ENCODE measurements around the gene GPR150.

GPR150 gene

DNA sequence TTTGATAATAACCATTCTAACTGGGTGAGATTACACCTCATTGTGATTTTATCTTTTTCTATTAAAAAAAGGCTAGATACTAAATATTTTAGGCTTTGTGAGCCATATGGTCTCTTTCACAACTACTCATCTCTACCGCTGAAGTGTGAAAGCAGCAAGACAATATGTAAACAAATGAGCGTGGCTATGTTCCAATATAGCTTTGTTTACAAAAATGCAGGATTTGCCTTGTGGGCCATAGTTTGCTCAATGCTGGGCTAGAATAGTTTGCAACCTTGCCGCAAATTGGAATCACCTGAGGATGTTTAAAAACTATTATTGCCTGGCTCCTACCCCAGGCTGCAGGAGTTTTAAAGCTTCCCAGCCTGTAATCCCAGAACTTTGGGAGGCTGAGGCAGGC lies 10.2 kb upstream of the GPR150 start:
- FAIRE-seq (no peak), DNase-seq (ENCODE audit: insufficient read length) (no peak)
- TF ChIP-seq POLR2A (IDR thresholded peaks at IDR 0.05; ENCODE audit: low read depth, low read length) (no peak), POLR2AphosphoS5 (IDR thresholded peaks at IDR 0.05; ENCODE audit: low read depth, low read length) (no peak), TAF1 (IDR thresholded peaks at IDR 0.05; ENCODE audit: borderline replicate concordance, low read depth, low read length) (no peak)

DNA sequence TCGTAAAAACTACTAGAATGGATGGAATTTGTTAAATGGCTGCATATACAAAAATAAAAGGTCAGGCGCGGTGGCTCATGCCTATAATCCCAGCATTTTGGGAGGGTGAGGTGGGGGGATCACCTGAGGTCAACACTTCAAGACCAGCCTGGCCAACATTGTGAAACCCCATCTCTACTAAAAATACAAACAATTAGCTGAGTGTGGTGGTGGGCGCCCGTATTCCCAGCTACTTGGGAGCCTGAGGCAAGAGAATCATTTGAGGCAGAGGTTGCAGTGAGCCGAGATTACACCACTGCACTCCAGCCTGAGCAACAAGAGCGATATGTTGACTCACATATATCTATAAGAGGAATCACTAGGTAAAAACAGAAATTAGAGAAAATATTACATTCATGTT lies 9.3 kb upstream of the GPR150 start:
- TF ChIP-seq TAF1 (IDR thresholded peaks at IDR 0.05; ENCODE audit: borderline replicate concordance, low read depth, low read length) = no peak
- TF ChIP-seq POLR2AphosphoS5 (IDR thresholded peaks at IDR 0.05; ENCODE audit: low read depth, low read length) = no peak
- TF ChIP-seq POLR2A (IDR thresholded peaks at IDR 0.05; ENCODE audit: low read depth, low read length) = no peak
- DNase-seq (ENCODE audit: insufficient read length) (no peak), FAIRE-seq (no peak)

DNA sequence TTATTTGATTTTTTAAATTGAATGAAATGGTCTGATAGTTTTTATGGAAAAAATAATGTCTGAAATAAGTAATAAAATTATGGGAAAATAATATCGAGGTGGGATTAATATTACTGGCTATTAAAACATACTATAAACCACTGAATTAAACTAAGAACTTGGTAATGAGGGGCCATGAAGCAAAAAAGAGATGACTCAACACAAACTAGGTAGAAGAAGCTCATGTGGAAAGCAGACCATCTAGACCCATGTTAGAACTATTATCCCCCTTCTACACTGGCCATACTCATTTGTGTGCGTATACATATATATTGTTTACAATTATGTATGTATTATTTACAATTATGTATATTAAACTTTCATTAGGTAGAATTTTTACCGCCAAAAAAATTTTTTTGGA lies 8.5 kb upstream of the GPR150 start:
- no peak for DNase-seq (ENCODE audit: insufficient read length)
- no peak for FAIRE-seq
- no peak for TF ChIP-seq POLR2A (IDR thresholded peaks at IDR 0.05; ENCODE audit: low read depth, low read length)

DNA sequence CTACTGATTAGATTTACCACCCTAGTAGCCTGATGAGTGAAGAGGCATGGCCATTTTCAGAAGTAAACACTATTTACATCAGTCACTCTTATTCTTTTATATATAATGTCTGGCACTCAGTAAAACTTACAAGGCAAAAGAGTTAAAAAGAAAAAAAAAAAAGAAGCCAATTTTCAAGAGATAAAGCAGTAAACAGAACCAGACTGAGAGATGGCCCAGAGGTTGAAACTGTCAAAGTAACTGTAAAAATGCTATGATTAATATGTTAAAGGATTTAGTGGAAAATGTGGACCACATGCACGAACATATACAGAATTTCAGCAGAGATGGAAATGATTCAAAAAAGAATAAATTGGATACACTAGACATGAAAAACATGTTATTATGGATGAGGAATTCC lies 6.4 kb upstream of the GPR150 start:
- no peak for FAIRE-seq
- no peak for TF ChIP-seq POLR2A (IDR thresholded peaks at IDR 0.05; ENCODE audit: low read depth, low read length)
- no peak for TF ChIP-seq TAF1 (IDR thresholded peaks at IDR 0.05; ENCODE audit: borderline replicate concordance, low read depth, low read length)
- no peak for TF ChIP-seq POLR2AphosphoS5 (IDR thresholded peaks at IDR 0.05; ENCODE audit: low read depth, low read length)
- DNase-seq (ENCODE audit: insufficient read length) = no peak

DNA sequence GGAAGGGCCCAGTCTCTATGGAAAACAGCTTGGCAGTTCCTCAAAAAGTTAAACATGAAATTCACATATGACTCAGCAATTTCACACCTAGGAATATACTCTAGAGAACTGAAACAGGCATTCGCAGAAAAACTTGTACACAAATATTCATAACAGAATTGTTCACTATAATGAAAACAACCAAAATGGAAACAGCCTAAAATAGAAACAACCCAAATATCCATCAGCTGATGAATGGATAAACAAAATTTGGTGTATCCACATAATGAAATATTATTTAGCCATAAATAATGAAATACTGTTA lies 4.8 kb upstream of the GPR150 start:
- no peak for DNase-seq (ENCODE audit: insufficient read length)
- TF ChIP-seq TAF1 (IDR thresholded peaks at IDR 0.05; ENCODE audit: borderline replicate concordance, low read depth, low read length) = no peak
- no peak for TF ChIP-seq POLR2A (IDR thresholded peaks at IDR 0.05; ENCODE audit: low read depth, low read length)
- no peak for TF ChIP-seq POLR2AphosphoS5 (IDR thresholded peaks at IDR 0.05; ENCODE audit: low read depth, low read length)
- FAIRE-seq = peak; percentile 62

DNA sequence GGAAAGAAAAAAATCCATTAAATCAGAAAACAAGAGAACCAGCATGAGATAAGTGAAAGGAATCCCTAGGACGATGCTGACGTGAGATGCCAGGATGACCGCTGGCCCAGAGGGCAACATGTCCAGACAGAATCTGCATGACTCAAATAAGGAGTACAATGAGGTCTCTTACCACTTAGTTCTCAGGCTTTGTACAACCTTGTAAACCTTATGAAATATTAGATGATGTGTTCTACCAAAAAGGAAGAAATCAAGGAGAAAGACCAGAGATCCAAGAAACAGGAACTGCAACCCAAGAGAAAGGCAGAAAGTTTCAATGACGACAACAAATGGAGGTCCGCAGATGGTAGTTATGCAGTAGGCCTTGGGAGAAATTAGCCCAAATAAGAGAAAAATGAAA lies 2.8 kb upstream of the GPR150 start:
- no peak for DNase-seq (ENCODE audit: insufficient read length)
- FAIRE-seq = no peak
- TF ChIP-seq TAF1 (IDR thresholded peaks at IDR 0.05; ENCODE audit: borderline replicate concordance, low read depth, low read length) (no peak), POLR2A (IDR thresholded peaks at IDR 0.05; ENCODE audit: low read depth, low read length) (no peak), POLR2AphosphoS5 (IDR thresholded peaks at IDR 0.05; ENCODE audit: low read depth, low read length) (no peak)

DNA sequence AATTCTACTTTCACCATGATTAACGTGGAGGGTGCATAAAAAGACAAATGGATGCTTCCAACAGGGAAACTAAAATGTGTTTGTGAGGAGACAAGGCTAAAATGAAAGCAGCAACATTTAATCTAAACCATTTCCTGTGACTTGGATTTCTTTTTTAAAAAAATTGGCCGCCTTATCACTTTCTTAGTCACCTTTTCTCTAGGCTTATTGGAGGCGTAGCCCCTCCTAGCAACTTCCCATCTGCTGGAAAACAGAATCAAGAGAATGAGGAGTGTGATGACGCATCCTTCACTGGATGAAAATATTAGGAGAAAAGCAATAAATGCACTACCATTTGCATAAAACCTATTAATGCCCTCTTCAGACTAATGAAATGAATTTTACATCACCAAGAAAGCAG lies 791 bp upstream of the GPR150 start:
- FAIRE-seq (no peak), DNase-seq (ENCODE audit: insufficient read length) (no peak)
- TF ChIP-seq POLR2AphosphoS5 (IDR thresholded peaks at IDR 0.05; ENCODE audit: low read depth, low read length) (no peak), POLR2A (IDR thresholded peaks at IDR 0.05; ENCODE audit: low read depth, low read length) (no peak), TAF1 (IDR thresholded peaks at IDR 0.05; ENCODE audit: borderline replicate concordance, low read depth, low read length) (no peak)

DNA sequence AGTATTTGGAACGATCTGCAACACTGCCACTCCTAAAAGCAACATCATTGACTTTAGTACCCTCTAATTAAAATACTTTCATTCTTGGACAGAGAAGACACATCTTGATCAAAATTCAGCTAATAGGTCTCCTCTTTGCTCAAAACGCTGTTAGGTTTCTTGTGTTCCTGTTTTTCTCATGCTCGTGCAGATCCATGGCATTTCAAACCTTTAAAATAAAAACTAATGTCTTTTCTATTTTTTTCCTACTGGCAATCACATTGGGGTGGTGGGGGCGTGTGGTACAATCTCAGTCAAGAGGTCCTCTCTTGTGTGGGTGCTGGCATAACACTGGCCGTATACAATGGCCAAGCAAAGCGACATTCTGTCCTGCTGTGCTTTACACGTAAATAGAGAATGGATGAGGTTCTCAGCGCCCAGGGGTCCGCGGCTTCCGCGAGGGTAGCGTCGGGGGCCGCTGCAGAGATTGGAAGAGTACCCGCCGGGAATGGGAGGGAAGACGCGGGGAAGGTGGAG lies 315 bp upstream of the GPR150 start:
- TF ChIP-seq POLR2A (IDR thresholded peaks at IDR 0.05; ENCODE audit: low read depth, low read length) (no peak), TAF1 (IDR thresholded peaks at IDR 0.05; ENCODE audit: borderline replicate concordance, low read depth, low read length) (no peak), POLR2AphosphoS5 (IDR thresholded peaks at IDR 0.05; ENCODE audit: low read depth, low read length) (no peak)
- FAIRE-seq (no peak), DNase-seq (ENCODE audit: insufficient read length) (no peak)

DNA sequence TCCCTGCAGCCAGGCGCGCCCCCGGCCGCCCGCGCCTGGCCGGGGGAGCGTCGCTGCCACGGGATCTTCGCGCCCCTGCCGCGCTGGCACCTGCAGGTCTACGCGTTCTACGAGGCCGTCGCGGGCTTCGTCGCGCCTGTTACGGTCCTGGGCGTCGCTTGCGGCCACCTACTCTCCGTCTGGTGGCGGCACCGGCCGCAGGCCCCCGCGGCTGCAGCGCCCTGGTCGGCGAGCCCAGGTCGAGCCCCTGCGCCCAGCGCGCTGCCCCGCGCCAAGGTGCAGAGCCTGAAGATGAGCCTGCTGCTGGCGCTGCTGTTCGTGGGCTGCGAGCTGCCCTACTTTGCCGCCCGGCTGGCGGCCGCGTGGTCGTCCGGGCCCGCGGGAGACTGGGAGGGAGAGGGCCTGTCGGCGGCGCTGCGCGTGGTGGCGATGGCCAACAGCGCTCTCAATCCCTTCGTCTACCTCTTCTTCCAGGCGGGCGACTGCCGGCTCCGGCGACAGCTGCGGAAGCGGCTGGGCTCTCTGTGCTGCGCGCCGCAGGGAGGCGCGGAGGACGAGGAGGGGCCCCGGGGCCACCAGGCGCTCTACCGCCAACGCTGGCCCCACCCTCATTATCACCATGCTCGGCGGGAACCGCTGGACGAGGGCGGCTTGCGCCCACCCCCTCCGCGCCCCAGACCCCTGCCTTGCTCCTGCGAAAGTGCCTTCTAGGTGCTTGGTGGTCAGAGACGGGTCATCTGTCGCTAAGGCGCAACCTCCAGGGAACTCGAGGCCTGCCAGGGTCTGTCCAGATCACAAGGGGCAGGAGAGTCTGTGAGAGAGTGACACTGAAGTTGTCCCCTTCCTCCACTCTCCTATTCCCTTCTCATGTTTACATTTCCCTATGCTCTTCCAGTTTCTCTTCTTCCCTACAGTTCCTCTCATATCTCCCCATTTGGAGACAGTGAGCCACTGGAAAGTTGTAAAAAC lies 1.3 kb downstream of the GPR150 start:
- FAIRE-seq (peak; percentile 70), DNase-seq (ENCODE audit: insufficient read length) (peak; percentile 50)
- TF ChIP-seq TAF1 (IDR thresholded peaks at IDR 0.05; ENCODE audit: borderline replicate concordance, low read depth, low read length) = no peak
- TF ChIP-seq POLR2A (IDR thresholded peaks at IDR 0.05; ENCODE audit: low read depth, low read length) = no peak
- no peak for TF ChIP-seq POLR2AphosphoS5 (IDR thresholded peaks at IDR 0.05; ENCODE audit: low read depth, low read length)

DNA sequence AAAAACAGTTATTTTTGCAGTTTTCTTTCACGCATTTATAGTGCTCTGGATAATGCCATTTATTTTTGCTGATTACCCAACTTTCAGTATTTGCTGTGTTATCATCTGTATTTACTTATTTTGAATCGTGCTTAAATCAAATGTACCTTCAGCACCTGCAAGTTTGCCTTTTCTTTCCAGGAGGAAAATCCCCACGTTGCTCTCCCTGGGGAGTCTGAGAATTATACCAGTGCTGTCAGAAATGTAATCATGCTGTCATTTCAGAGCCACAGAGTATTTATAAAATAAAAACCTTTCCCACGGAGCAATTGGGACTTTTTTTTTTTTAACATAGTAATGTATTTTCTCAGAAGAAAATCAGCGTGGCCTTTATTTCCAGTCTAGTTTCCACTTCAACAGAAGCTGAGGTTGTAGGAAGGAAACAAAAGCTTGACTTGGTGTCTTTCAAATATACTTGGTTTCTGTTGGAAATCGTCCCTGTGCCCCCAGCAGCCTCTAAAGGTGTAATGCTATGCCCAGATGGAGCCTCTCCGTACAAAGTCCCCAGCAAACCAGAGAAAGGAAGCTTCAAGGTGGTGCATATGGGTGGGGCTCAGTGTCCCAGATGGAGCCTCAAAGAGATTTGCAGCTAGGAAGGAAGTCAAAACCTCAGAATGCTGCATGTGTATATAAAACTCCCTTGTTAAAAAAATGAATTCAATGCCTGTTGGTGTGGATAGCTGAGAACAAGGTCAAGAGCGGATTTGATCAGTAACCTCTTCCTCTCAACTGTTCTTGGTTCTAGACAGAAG lies 2.1 kb downstream of the GPR150 start:
- no peak for DNase-seq (ENCODE audit: insufficient read length)
- no peak for TF ChIP-seq POLR2A (IDR thresholded peaks at IDR 0.05; ENCODE audit: low read depth, low read length)
- FAIRE-seq = peak; percentile 70

DNA sequence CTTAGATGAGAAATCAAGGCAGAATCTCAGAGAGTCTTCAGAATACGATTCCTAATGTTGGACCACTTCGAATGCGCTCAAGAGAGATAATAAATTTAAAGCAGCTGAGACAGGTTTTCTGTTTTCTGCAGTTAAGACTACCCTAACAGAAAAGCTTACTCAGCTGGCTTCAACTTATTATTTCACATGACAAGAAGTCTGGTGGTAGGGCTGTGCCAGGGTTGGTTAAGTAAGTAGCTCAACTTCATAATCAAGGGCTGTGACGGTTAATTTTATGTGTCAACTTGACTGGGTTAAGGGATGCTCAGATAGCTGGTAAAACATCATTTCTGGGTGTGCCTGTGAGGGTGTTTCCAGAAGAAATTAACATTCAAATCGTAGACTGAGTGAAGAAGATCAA lies 3.8 kb downstream of the GPR150 start:
- no peak for FAIRE-seq
- TF ChIP-seq POLR2A (IDR thresholded peaks at IDR 0.05; ENCODE audit: low read depth, low read length) (no peak), POLR2AphosphoS5 (IDR thresholded peaks at IDR 0.05; ENCODE audit: low read depth, low read length) (no peak), TAF1 (IDR thresholded peaks at IDR 0.05; ENCODE audit: borderline replicate concordance, low read depth, low read length) (no peak)
- DNase-seq (ENCODE audit: insufficient read length) = no peak

DNA sequence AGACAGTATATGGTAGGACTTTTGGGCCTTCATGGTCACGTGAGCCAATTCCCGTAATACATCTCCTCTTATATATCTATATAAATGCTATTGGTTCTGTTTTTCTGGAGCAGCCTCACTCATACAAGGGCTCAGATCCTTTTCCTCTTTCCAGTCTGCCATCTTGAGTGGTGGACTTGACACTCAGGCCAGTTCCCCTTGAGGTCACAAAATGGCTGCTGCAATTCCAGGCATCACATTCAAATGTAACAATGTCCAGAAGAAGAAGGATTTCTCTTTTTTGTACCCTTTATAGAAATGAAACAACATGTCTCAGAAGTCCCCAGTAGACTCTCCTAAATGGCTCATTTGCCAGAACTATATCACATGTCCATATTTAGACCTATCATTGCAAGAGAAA lies 4.5 kb downstream of the GPR150 start:
- DNase-seq (ENCODE audit: insufficient read length) (no peak), FAIRE-seq (no peak)
- TF ChIP-seq TAF1 (IDR thresholded peaks at IDR 0.05; ENCODE audit: borderline replicate concordance, low read depth, low read length) (no peak), POLR2AphosphoS5 (IDR thresholded peaks at IDR 0.05; ENCODE audit: low read depth, low read length) (no peak), POLR2A (IDR thresholded peaks at IDR 0.05; ENCODE audit: low read depth, low read length) (no peak)
